Mammary microvascular endothelial cell (primary cell): Measurements from ENCODE around the gene CNOT3. TPM values are rescaled to one million over a fixed set of nuclear protein-coding genes. Genes with fewer than 3 reads are reported as not detected.

Experiments used
- total RNA-seq: library from RNA; depleted of rRNA; stranded (reverse); fragments of >200 nt; gene quantifications from 2 replicates; pipeline ENCODE4 v1.2.3, GENCODE V29; 2015

CNOT3 gene
- 11.1 and 15.0 TPM in 2 replicates for total RNA-seq

GRCh38 chr19:54137699-54138488 lies at the start of gene CNOT3:
TSS of gene CNOT3 (plus strand) at chr19:54137762. CDS start at chr19:54142979, 5,217 bp downstream.

GRCh38 chr19:54100561-54100960 lies 37.0 kb upstream of the CNOT3 start, which contains the start of gene OSCAR:
TSS of gene OSCAR (minus strand) at chr19:54100803. CDS start at chr19:54100792, 11 bp downstream.

GRCh38 chr19:54102421-54103169 lies 35.0 kb upstream of the CNOT3 start, which contains the start of gene NDUFA3:
TSS of gene NDUFA3 (plus strand) at chr19:54102855. CDS start at chr19:54102879, 24 bp downstream.

GRCh38 chr19:54115109-54116063 lies 22.2 kb upstream of the CNOT3 start, which contains the start of the genes PRPF31 and TFPT:
TSS of gene PRPF31 (plus strand) at chr19:54115754. CDS start at chr19:54118279, 2,525 bp downstream.
TSS of gene TFPT (minus strand) at chr19:54115657. CDS start at chr19:54115269, 388 bp downstream.

GRCh38 chr19:54159352-54160181 lies 22.0 kb downstream of the CNOT3 start, which contains the start of gene LENG1:
TSS of gene LENG1 (minus strand) at chr19:54159721. CDS start at chr19:54159695, 26 bp downstream.

GRCh38 chr19:54172471-54173358 lies 35.2 kb downstream of the CNOT3 start, which contains the start of gene TMC4:
TSS of gene TMC4 (minus strand) at chr19:54173160. CDS start at chr19:54173117, 43 bp downstream.

GRCh38 chr19:54189145-54189734 lies 51.7 kb downstream of the CNOT3 start, which contains the start of gene MBOAT7:
TSS of gene MBOAT7 (minus strand) at chr19:54189580. CDS start at chr19:54188508, 1,072 bp downstream.

GRCh38 chr19:54191011-54191810 lies 53.6 kb downstream of the CNOT3 start, which contains the start of gene TSEN34:
TSS of gene TSEN34 (plus strand) at chr19:54191308. CDS start at chr19:54191365, 57 bp downstream.

Other genes with a start within 250 kb of the CNOT3 start
- gene CACNG7, start 228.5 kb upstream of the CNOT3 start, total RNA-seq = not detected in 2 replicates
- 0.15 and 0.20 TPM in 2 replicates for gene CACNG8, start 174.8 kb upstream of the CNOT3 start, total RNA-seq
- 3.9 and 4.9 TPM in 2 replicates for gene CACNG6, start 146.1 kb upstream of the CNOT3 start, total RNA-seq
- not detected in 2 replicates for gene VSTM1, start 73.9 kb upstream of the CNOT3 start, total RNA-seq
- not detected in 2 replicates for gene TARM1, start 56.4 kb upstream of the CNOT3 start, total RNA-seq
- not detected in 2 replicates for gene OSCAR, start 37.0 kb upstream of the CNOT3 start, total RNA-seq
- 25.6 and 46.0 TPM in 2 replicates for gene NDUFA3, start 34.9 kb upstream of the CNOT3 start, total RNA-seq
- 57.4 and 58.0 TPM in 2 replicates for gene TFPT, start 22.1 kb upstream of the CNOT3 start, total RNA-seq
- 107 and 123 TPM in 2 replicates for gene PRPF31, start 22.0 kb upstream of the CNOT3 start, total RNA-seq
- gene LENG1, start 22.0 kb downstream of the CNOT3 start, total RNA-seq = 5.9 and 9.5 TPM in 2 replicates
- gene TMC4, start 35.4 kb downstream of the CNOT3 start, total RNA-seq = not detected in 2 replicates
- 176 and 214 TPM in 2 replicates for gene MBOAT7, start 51.8 kb downstream of the CNOT3 start, total RNA-seq
- 92.1 and 103 TPM in 2 replicates for gene TSEN34, start 53.5 kb downstream of the CNOT3 start, total RNA-seq
- 2,166 and 2,183 TPM in 2 replicates for gene RPS9, start 63.1 kb downstream of the CNOT3 start, total RNA-seq
- gene LILRB3, start 85.2 kb downstream of the CNOT3 start, total RNA-seq = not detected in 2 replicates
- gene LILRA6, start 105.0 kb downstream of the CNOT3 start, total RNA-seq = not detected in 2 replicates
- not detected in 2 replicates for gene LILRB5, start 119.5 kb downstream of the CNOT3 start, total RNA-seq
- gene LILRB2, start 143.3 kb downstream of the CNOT3 start, total RNA-seq = not detected in 2 replicates
- not detected in 2 replicates for gene LILRA5, start 175.4 kb downstream of the CNOT3 start, total RNA-seq
- gene LILRA4, start 201.4 kb downstream of the CNOT3 start, total RNA-seq = not detected in 2 replicates
- not detected in 2 replicates for gene LAIR1, start 227.2 kb downstream of the CNOT3 start, total RNA-seq